DMS53 treated with DMSO at 0.1 percent for 48 hours (cell line): Measurements from ENCODE around the gene LRPPRC.
A peak's percentile ranks its signal among the peaks of the same experiment; 100 is the strongest.
"Not testable (repeated sequence)": the region's sequence is repeated elsewhere in the genome, so short reads cannot be mapped to it uniquely, and the experiment has no call there.

Experiments used
- DNase-seq: peaks from one replicate; lab custom pipeline; 2025; ENCODE audit not compliant: unreplicated experiment; lab: John Stamatoyannopoulos, UW

Gene LRPPRC

DNA sequence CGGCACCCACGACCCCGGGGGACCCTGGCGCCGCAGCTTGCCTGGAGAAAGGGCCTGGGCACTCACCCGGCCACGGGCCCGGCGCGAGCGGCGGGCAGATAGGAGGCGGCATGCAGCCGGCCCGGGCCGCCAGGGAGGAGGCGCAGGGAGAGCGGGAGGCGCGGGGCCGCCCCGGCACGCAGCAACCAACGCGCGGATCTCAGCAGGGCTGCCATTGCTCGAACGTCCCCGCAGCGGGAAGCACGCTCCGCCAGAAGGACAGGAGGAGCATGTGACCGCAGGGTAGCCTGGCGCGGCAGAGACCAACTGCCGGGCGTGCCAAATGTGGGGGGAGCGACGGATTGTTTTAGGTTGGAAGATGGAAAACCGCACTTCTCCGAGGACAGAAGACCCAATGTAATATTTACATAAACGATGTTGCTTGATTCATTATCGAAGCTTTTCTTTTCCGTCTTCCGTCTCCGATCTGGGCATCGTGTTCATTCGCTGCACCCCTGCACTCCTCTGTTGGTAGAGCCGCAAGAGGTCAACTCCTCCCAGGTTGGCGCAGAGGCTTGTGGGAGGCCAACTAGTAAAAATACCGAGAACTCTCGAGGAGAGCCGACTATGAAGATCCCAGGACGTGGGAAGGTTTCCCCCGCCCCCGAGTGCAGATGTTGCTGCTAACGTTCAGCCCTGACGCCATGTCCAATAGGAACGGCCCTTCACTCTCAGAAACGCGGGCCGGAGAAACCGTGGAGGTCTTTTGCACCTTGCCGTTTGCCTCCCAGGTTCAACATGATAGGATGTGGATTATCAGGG, at the start of gene LRPPRC:
TSS of gene LRPPRC (minus strand) at position 257 of the 801 bp plus-strand sequence. CDS start at position 215, 42 bp downstream.
- peak; percentile 91 for DNase-seq

GRCh38 chr2:44045061-44045460, 49.3 kb upstream of the LRPPRC start:
- no peak for DNase-seq

- DNase-seq = peak; percentile 79
These were observed 48.5 kb upstream of the LRPPRC start for GRCh38 chr2:44044281-44044720.

DNA sequence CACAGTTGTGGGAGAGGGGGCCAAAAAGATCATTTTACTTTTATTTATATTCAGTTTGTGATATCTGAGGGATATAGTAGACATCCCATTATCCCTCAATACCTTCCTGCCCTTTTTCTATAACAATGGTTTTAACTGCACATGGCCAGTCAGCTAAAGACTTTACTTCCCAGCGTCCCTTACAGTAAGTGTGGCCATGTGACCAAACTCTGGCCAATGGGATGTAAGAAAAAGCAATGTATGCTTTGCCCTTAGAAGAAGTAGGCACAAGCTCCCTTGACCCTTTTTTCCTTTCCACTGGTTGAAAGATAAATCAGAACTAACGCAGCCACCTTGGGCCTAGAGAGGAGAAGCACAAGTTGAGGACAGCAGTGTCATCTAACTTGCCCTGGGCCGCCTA, 44.6 kb upstream of the LRPPRC start:
- no peak for DNase-seq

DNA sequence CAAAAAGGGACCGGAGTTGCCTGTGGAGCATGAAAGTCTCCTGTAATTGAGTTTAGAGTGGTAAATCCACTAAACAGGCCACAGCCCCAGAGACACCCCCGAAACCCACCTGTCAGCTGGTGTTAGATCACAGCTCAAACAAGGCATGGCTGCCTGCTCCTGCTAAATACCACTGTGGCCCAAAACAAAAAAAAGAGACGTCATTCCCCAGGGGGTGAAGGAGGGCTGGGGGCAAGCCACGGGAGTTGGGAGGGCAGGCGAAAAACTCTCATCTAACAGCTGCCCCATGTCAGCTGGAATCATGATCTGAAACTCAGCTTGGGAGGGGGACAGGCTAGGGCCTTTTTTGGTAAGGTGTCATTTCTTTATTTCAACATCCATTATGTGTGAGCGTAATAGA, 42.5 kb upstream of the LRPPRC start:
- no peak for DNase-seq

DNA sequence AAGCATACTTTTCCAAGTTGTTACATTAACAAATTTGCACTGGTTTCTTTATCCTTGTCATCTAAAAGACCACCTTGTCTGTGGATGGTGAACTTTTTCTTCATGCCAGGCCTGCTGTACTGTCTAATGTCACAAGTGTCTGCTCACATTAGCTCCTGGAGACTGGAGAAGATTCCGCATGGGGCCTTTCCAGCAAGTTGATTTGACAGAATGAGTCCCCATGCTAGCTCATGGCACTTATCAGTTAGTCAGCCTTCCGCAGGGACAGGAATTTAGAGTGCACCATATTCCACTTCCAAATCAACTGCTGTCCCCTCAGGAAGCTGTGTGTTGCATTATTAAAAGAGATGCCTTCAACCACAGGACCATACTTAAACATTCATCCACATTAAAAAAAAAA, 41.4 kb upstream of the LRPPRC start:
- no peak for DNase-seq

DNA sequence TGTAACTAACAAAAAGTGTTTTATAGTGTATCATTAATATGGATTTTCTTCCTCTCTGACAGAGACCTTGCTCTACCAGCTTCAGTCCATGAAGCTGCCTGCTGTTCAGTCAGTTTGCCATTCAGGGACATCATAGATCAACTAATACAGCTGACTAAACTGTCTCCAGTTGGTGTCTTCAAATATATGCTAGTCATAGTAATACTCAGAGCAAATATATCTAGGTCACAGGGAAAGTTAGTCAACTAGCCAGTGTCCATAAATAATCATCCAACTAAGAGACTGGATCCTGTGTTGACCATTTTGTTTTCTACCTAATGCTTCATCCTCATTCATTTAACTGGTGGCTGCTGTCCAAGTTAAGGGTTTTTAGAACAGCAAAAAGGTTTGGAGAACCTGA, 38.2 kb upstream of the LRPPRC start:
- DNase-seq = no peak

DNA sequence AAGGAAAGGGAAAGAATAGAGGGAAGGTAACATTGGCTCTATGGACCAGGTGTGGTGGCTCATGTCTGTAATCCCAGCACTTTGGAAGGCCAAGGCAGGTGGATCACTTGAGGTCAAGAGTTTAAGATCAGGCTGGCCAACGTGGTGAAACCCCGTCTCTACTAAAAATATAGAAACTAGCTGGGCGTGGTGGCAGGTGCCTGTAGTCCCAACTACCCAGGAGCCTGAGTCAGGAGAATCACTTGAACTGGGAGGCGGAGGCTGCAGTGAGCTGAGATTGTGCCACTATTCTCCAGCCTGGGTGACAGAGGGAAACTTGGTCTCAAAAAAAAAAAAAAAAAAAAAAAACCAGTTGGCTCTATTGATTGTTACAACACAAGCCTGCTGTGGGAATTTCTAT, 31.3 kb upstream of the LRPPRC start:
- not testable (repeated sequence) for DNase-seq

DNA sequence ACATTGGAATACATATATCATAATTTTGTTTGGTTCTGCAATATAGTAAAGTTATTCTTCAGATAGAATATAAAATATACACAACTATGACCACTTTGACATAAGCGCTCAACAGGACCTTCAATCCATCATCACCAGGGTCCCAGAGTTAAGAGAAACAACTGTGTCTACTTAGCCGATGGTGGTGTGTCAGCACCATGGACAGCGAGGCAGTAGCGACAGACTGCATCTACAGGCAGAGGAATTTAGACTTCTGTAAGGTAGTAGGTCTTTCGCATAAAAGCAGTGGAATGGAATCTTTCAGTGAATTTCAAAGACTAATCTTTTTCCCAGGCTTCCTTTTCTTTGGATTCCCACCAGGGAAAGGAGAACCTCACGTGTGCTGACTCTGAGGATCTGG, 20.5 kb upstream of the LRPPRC start:
- no peak for DNase-seq

DNA sequence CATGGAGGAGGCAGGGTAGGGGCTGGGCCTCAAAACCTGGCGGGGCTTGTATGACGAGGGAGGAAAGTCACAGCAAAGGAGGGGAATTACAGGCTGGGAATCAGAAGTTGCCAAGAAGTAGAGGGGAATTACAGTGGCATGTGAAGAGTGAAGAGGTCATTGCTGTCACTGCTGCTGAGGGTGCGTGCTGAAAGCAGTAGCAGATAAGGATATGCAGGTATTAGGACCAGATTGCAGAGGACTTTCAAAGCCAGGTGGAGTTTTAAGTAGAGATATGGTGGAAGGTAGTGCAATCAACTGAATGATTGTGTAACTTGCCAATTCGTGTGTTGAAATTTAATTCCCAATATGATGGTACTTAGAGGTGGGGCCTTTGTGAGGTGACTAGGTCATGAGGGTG, 19.4 kb upstream of the LRPPRC start:
- no peak for DNase-seq

DNA sequence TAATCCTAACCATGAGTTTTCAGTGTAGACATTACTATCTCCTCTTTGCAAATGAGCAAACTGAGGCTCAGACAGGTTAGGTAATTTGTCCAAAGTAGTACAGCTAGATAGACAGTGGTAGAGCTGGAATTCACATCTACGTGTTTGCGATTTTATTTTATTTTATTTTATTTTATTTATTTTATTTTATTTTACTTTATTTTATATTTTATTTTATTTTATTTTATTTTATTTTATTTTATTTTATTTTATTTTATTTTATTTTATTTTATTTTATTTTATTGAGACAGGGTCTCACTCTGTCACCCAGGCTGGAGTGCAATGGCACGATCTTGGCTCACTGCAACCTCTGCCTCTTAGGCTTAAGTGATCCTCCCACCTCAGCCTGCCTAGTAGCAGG, 17.4 kb upstream of the LRPPRC start:
- DNase-seq = not testable (repeated sequence)

DNA sequence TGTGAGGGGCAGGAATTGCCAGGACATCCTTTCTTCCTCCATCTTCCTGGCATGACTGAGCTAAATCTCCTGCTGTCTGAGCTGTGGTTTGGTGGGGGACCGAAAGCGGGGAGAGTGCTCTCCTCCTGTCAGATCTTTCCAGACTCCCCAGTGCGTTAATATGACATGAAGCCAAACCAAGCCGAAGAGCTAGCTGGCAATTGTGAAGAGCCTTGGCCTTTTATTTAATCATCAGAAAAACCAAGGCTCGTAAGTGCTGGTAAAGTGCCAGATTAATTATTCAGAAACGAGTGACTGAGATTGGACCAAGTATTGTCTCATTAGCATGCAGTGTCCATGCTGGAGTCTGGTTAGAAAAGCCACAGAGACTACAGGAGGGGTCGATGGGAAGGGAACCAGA, 14.5 kb upstream of the LRPPRC start:
- DNase-seq = no peak

GRCh38 chr2:44009136-44009735, 13.4 kb upstream of the LRPPRC start:
- no peak for DNase-seq

DNA sequence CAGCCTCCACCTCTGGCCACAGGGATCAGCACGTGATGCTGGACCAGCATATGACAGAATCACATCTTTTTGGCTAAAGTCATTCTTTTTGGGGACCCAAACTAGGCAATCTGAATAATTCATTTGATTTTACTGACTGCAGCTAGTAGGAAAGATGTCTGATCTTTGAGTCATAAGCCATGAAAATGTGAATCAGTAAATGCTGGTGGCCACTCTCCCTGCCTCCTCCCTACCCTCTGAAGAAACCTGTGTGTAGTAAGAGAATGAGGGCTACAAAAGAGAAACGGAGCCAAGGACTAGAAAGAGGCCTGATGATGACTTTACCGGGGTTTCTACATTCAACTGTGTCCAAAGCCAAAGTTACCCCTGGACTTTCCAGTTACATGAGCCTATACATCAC, 10.1 kb upstream of the LRPPRC start:
- DNase-seq = no peak

DNA sequence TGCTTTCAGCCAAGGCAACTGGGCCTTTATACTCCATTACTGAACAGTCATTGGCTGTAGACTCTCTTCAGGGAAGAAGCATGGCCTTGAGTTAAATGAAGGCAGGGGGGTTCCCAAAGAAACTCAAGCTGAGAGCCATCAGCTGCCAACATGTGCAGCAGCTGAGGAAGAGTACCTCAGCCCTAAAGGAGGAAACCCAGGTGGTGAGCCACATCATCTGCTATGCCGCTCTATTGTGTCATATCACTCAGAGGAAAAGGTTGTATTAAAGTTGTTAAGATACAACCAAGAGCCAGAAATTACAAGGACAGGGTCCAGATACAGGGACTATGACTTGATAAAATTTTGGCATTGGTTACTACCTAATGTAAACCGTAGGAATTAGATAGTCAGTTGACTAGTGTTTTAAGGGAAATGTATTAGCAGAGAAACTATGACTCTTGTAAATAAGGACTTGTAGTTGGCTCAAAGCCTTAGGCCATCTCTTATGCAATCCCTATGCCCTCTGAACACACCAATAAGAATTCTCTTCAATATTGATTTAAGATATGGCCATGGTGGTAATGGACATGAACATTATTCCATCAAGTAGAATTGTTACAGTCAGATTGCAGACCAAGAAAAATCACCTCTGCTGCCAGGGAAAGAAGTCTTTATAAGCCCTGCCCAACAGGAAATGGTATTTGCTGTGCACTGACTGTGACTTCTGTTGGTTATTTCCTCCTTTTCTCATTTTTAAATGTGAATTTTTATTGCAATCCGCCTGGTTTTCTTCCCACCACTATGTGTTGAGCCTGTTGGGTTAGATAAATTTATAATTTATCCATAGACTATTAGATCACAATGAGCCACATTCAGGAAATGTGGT, 9.2 kb upstream of the LRPPRC start:
- DNase-seq = no peak

DNA sequence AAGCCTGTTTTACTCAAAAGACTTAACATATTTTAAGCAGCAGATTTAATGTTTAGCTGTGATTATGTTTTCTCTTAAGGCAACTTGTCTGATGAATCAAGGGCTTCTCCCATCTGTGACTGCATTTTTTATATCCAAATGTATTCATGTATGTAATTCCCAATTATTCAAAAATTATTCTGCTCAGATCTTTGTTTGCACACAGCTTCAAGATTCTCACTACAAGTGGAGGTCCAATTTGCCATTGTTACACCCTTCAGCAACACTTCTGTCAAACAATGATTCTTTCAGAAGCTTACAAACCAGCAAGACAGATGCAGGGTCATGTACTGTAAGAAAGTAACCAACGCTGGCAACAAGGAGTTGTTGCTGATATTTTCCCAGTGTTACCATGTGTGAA, 5.9 kb upstream of the LRPPRC start:
- no peak for DNase-seq

DNA sequence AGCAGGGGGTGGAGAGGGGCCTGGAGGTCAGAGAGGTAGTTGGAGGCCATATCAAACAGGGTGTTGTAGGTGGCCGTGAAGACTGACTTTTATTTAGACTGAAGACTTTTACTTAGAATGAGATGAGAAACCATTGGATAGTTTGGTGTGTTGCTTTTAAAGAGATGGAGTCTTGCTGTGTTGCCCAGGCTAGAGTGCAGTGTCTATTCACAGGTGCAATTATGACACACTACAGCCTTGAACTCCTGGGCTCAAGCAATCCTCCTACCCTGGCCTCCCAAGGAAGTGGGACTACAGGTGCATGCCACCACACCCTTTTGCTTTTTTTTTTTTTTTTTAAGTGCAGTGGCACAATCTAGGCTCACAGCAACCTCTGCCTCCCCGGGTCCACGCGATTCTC, 2.5 kb upstream of the LRPPRC start:
- no peak for DNase-seq

GRCh38 chr2:43993437-43993836, 2.4 kb downstream of the LRPPRC start:
- DNase-seq = no peak

DNA sequence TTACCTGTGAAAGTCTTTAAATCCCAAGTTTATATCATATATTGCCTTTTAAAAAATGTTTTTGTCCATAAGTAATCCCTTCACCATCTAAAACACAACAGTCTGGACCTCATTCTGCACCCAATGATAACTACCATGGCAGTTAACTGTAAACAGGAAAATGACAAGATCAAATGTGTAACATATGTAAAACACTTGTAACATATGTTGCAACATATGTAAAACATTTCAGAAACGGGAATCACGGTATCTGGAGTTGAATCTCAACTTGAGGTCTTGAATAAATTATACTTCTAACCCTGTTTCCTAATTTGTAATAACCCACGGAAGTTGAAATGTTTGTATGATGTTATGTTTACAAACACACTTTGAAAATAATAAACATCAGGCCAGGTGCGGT, 6.2 kb downstream of the LRPPRC start:
- no peak for DNase-seq

DNA sequence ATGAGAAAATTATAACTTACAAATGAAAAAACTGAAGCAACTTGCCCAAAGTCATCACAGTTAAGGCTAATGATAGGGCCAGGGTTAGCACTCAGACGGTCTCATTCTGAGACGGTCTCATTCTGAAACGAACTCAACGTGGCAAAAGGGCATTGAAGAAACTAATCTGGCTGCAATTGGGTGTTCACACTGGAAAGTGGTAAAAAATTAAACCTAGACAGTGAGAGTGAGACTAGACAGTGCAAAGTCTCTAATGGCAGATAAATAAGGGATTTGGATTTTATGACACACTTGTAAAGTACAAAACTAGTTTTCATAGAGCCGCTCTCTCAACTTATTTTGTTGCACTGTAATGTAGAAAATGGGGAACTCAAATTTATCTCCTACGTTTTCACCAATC, 9.2 kb downstream of the LRPPRC start:
- no peak for DNase-seq

DNA sequence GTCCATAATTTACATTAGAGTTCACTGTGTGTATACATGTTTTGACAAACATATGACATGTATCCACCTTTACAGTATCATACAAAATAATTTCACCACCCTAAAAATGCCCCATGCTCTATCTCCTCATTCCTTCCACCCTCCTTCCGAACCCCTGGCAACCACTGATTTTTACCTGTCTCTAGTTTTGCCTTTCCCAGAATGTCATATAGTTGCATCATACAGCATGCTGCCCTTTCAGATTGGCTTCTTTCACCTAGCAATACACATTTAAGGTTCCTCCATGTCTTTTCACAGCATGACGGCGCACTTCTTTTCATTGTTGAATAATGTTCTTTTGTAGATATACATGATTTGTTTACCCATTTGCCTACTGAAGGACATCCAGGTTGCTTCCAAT, 10.4 kb downstream of the LRPPRC start:
- peak; percentile 9 for DNase-seq

- no peak for DNase-seq
These were observed 11.3 kb downstream of the LRPPRC start for GRCh38 chr2:43984533-43984932.
